Measurements from ENCODE around the gene FANCL. TPM values are rescaled to one million over a fixed set of nuclear protein-coding genes. Genes with fewer than 3 reads are reported as not detected.
"Not testable (repeated sequence)": the region's sequence is repeated elsewhere in the genome, so short reads cannot be mapped to it uniquely, and the experiment has no call there.

The FANCL gene
- total and polyA plus RNA-seq, 4 donors, result 6.2 to 60.0 (median 22.3) TPM

GRCh38 chr2:58180635-58181034, 60.5 kb downstream of the FANCL start:
- 97 to 98% methylated on average over 5 of the region's 5 CpGs for WGBS, 2 donors
- Histone ChIP-seq H3K27me3 (ENCODE audit: control insufficient read depth in 3 of 3, insufficient read depth in 3 of 3, low read length in 2 of 3) (no peaks in the 10 kb centered on the region), H3K36me3 (ENCODE audit: control insufficient read depth in 4 of 4, insufficient read depth in 4 of 4, low read length in 4 of 4) (peaks cover 0 to 10% (median 0%) of the 10 kb centered on the region in 4 donors), H3K4me1 (ENCODE audit: control insufficient read depth in 5 of 5, insufficient read depth in 5 of 5, low read length in 5 of 5) (no peaks in the 10 kb centered on the region), H3K4me3 (no peak overlapping the region), H3K9me3 (ENCODE audit: control insufficient read depth in 4 of 4, insufficient read depth in 3 of 4, low read length in 3 of 4) (no peaks in the 10 kb centered on the region), H3K27ac (ENCODE audit: low read depth in 1 of 2, low read length in 1 of 2) (no peak overlapping the region), H3K9ac (ENCODE audit: insufficient read depth in 1 of 2, low read length in 2 of 2) (no peak overlapping the region)
- TF ChIP-seq, protein P1, sequence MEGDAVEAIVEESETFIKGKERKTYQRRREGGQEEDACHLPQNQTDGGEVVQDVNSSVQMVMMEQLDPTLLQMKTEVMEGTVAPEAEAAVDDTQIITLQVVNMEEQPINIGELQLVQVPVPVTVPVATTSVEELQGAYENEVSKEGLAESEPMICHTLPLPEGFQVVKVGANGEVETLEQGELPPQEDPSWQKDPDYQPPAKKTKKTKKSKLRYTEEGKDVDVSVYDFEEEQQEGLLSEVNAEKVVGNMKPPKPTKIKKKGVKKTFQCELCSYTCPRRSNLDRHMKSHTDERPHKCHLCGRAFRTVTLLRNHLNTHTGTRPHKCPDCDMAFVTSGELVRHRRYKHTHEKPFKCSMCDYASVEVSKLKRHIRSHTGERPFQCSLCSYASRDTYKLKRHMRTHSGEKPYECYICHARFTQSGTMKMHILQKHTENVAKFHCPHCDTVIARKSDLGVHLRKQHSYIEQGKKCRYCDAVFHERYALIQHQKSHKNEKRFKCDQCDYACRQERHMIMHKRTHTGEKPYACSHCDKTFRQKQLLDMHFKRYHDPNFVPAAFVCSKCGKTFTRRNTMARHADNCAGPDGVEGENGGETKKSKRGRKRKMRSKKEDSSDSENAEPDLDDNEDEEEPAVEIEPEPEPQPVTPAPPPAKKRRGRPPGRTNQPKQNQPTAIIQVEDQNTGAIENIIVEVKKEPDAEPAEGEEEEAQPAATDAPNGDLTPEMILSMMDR (IDR thresholded peaks at IDR 0.05; ENCODE audit: control extremely low read depth, extremely low read depth), result no peak
- DNase-seq (no peak), ATAC-seq (ENCODE audit: insufficient read depth, low FRiP score) (no peak)

DNA sequence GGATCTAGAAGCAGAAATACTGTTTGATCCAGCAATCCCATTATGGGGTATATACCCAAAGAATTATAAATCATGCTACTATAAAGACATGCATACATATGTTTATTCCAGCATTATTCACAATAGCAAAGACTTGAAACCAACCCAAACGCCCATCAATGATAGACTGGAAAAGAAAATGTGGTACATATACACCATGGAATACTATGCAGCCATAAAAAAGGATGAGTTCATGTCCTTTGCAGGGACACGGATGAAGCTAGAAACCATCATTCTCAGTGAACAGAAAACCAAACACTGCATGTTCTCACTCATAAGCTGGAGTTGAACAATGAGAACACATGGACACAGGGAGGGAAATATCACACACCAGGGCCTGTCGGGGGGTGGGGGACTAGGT, 61.0 kb downstream of the FANCL start:
- H3K27me3 ChIP-seq (ENCODE audit: control insufficient read depth in 3 of 3, insufficient read depth in 3 of 3, low read length in 2 of 3); ATAC-seq (ENCODE audit: insufficient read depth, low FRiP score): not testable (repeated sequence)
- WGBS, 2 donors, result 96 to 99% methylated on average over 3 of the region's 3 CpGs

DNA sequence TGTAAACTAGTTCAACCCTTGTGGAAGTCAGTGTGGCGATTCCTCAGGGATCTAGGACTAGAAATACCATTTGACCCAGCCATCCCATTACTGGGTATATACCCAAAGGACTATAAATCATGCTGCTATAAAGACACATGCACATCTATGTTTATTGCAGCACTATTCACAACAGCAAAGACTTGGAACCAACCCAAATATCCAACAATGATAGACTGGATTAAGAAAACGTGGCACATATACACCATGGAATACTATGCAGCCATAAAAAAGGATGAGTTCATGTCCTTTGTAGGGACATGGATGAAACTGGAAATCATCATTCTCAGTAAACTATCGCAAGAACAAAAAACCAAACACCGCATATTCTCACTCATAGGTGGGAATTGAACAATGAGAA, 63.9 kb downstream of the FANCL start:
- not testable (repeated sequence) for H3K36me3 ChIP-seq (ENCODE audit: control insufficient read depth in 4 of 4, insufficient read depth in 4 of 4, low read length in 4 of 4); H3K9me3 ChIP-seq (ENCODE audit: control insufficient read depth in 4 of 4, insufficient read depth in 3 of 4, low read length in 3 of 4); H3K27ac ChIP-seq (ENCODE audit: low read depth in 1 of 2, low read length in 1 of 2); DNase-seq; H3K4me1 ChIP-seq (ENCODE audit: control insufficient read depth in 5 of 5, insufficient read depth in 5 of 5, low read length in 5 of 5); H3K9ac ChIP-seq (ENCODE audit: insufficient read depth in 1 of 2, low read length in 2 of 2); H3K4me3 ChIP-seq; ATAC-seq (ENCODE audit: insufficient read depth, low FRiP score); H3K27me3 ChIP-seq (ENCODE audit: control insufficient read depth in 3 of 3, insufficient read depth in 3 of 3, low read length in 2 of 3)
- 88 to 91% methylated on average over 2 of the region's 4 CpGs for WGBS, 2 donors

More for the DNA sequence above, 61.0 kb downstream of the FANCL start:
- H3K9ac ChIP-seq (ENCODE audit: insufficient read depth in 1 of 2, low read length in 2 of 2); H3K4me3 ChIP-seq; H3K36me3 ChIP-seq (ENCODE audit: control insufficient read depth in 4 of 4, insufficient read depth in 4 of 4, low read length in 4 of 4); H3K27ac ChIP-seq (ENCODE audit: low read depth in 1 of 2, low read length in 1 of 2); H3K4me1 ChIP-seq (ENCODE audit: control insufficient read depth in 5 of 5, insufficient read depth in 5 of 5, low read length in 5 of 5); DNase-seq; H3K9me3 ChIP-seq (ENCODE audit: control insufficient read depth in 4 of 4, insufficient read depth in 3 of 4, low read length in 3 of 4): not testable (repeated sequence)

- H3K27me3 ChIP-seq (ENCODE audit: control insufficient read depth in 3 of 3, insufficient read depth in 3 of 3, low read length in 2 of 3); ATAC-seq (ENCODE audit: insufficient read depth, low FRiP score); H3K27ac ChIP-seq (ENCODE audit: low read depth in 1 of 2, low read length in 1 of 2); H3K9me3 ChIP-seq (ENCODE audit: control insufficient read depth in 4 of 4, insufficient read depth in 3 of 4, low read length in 3 of 4); DNase-seq; H3K9ac ChIP-seq (ENCODE audit: insufficient read depth in 1 of 2, low read length in 2 of 2); H3K36me3 ChIP-seq (ENCODE audit: control insufficient read depth in 4 of 4, insufficient read depth in 4 of 4, low read length in 4 of 4); H3K4me1 ChIP-seq (ENCODE audit: control insufficient read depth in 5 of 5, insufficient read depth in 5 of 5, low read length in 5 of 5); H3K4me3 ChIP-seq: not testable (repeated sequence)
- 94 to 96% methylated on average over 16 of the region's 16 CpGs for WGBS, 2 donors
Observed at GRCh38 chr2:58171831-58172230, 69.3 kb downstream of the FANCL start.

GRCh38 chr2:58170334-58170933, 70.7 kb downstream of the FANCL start:
- ATAC-seq (ENCODE audit: insufficient read depth, low FRiP score); H3K4me1 ChIP-seq (ENCODE audit: control insufficient read depth in 5 of 5, insufficient read depth in 5 of 5, low read length in 5 of 5); H3K9ac ChIP-seq (ENCODE audit: insufficient read depth in 1 of 2, low read length in 2 of 2); H3K27ac ChIP-seq (ENCODE audit: low read depth in 1 of 2, low read length in 1 of 2); H3K9me3 ChIP-seq (ENCODE audit: control insufficient read depth in 4 of 4, insufficient read depth in 3 of 4, low read length in 3 of 4); H3K4me3 ChIP-seq; DNase-seq; H3K36me3 ChIP-seq (ENCODE audit: control insufficient read depth in 4 of 4, insufficient read depth in 4 of 4, low read length in 4 of 4); H3K27me3 ChIP-seq (ENCODE audit: control insufficient read depth in 3 of 3, insufficient read depth in 3 of 3, low read length in 2 of 3): not testable (repeated sequence)
- WGBS, 2 donors, result 95 to 96% methylated on average over 7 of the region's 7 CpGs

- H3K4me3 ChIP-seq; H3K9me3 ChIP-seq (ENCODE audit: control insufficient read depth in 4 of 4, insufficient read depth in 3 of 4, low read length in 3 of 4); DNase-seq; H3K36me3 ChIP-seq (ENCODE audit: control insufficient read depth in 4 of 4, insufficient read depth in 4 of 4, low read length in 4 of 4); H3K9ac ChIP-seq (ENCODE audit: insufficient read depth in 1 of 2, low read length in 2 of 2); H3K27me3 ChIP-seq (ENCODE audit: control insufficient read depth in 3 of 3, insufficient read depth in 3 of 3, low read length in 2 of 3); H3K4me1 ChIP-seq (ENCODE audit: control insufficient read depth in 5 of 5, insufficient read depth in 5 of 5, low read length in 5 of 5); ATAC-seq (ENCODE audit: insufficient read depth, low FRiP score); H3K27ac ChIP-seq (ENCODE audit: low read depth in 1 of 2, low read length in 1 of 2): not testable (repeated sequence)
Observed at GRCh38 chr2:58169845-58170244, 71.3 kb downstream of the FANCL start.

DNA sequence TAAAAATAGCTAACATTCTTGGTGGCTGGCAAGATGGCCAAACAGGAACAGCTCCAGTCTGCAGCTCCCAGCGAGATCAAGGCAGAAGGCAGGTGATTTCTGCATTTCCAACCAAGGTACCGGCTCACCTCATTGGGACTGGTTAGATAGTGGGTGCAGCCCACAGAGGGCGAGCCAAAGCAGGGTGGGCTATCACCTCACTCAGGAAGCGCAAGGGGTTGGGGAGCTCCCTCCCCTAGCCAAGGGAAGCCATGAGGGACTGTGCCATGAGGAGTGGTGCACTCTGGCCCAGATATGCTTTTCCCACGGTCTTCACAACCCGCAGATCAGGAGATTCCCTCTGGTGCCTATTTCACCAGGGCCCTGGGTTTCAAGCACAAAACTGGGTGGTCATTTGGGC, 73.0 kb downstream of the FANCL start:
- H3K4me3 ChIP-seq; H3K9ac ChIP-seq (ENCODE audit: insufficient read depth in 1 of 2, low read length in 2 of 2); H3K9me3 ChIP-seq (ENCODE audit: control insufficient read depth in 4 of 4, insufficient read depth in 3 of 4, low read length in 3 of 4); H3K4me1 ChIP-seq (ENCODE audit: control insufficient read depth in 5 of 5, insufficient read depth in 5 of 5, low read length in 5 of 5); H3K27me3 ChIP-seq (ENCODE audit: control insufficient read depth in 3 of 3, insufficient read depth in 3 of 3, low read length in 2 of 3); H3K27ac ChIP-seq (ENCODE audit: low read depth in 1 of 2, low read length in 1 of 2); H3K36me3 ChIP-seq (ENCODE audit: control insufficient read depth in 4 of 4, insufficient read depth in 4 of 4, low read length in 4 of 4); DNase-seq; ATAC-seq (ENCODE audit: insufficient read depth, low FRiP score): not testable (repeated sequence)
- WGBS, 2 donors, result 97% methylated on average over 6 of the region's 6 CpGs
